NCI-H524 (cell line): ENCODE measurements around the gene NEK3.
"Not testable (repeated sequence)": the region's sequence is repeated elsewhere in the genome, so short reads cannot be mapped to it uniquely, and the experiment has no call there.

ENCODE experiments used
- DNase-seq, 2 experiments: peaks; one replicate each; lab custom pipeline; 2025; lab: John Stamatoyannopoulos, UW

NEK3 gene

GRCh38 chr13:52170828-52171391 is 11.5 kb upstream of the NEK3 start:
- DNase-seq = not testable (repeated sequence)

GRCh38 chr13:52169839-52170238 is 10.4 kb upstream of the NEK3 start:
- no peak for DNase-seq

- no peak for DNase-seq
These were observed 6.0 kb upstream of the NEK3 start for GRCh38 chr13:52165411-52165810.

GRCh38 chr13:52164989-52165388 is 5.6 kb upstream of the NEK3 start:
- no peak for DNase-seq

- not testable (repeated sequence) for DNase-seq
These were observed 4.5 kb upstream of the NEK3 start for GRCh38 chr13:52163878-52164277.

GRCh38 chr13:52162279-52163101 is 3.1 kb upstream of the NEK3 start:
- no peak for DNase-seq

- no peak for DNase-seq
These were observed 1.8 kb upstream of the NEK3 start for GRCh38 chr13:52161181-52161646.

- no peak for DNase-seq
These were observed 1.1 kb upstream of the NEK3 start for GRCh38 chr13:52160506-52160905.

- DNase-seq = no peak
These were observed 656 bp upstream of the NEK3 start for GRCh38 chr13:52160053-52160452.

GRCh38 chr13:52158629-52159158 is 703 bp downstream of the NEK3 start:
- peak in 1 of 2 experiments; percentile 19 for DNase-seq

GRCh38 chr13:52156724-52157261 is 2.6 kb downstream of the NEK3 start:
- no peak for DNase-seq

- no peak for DNase-seq
These were observed 4.2 kb downstream of the NEK3 start for GRCh38 chr13:52155177-52155576.

- DNase-seq = no peak
These were observed 12.2 kb downstream of the NEK3 start for GRCh38 chr13:52147225-52147624.

- DNase-seq = peak in 1 of 2 experiments; percentile 26
These were observed 18.1 kb downstream of the NEK3 start for GRCh38 chr13:52141299-52141698.

GRCh38 chr13:52137489-52137888 is 21.9 kb downstream of the NEK3 start:
- DNase-seq = no peak

- DNase-seq = no peak
These were observed 22.6 kb downstream of the NEK3 start for GRCh38 chr13:52136763-52137162.

GRCh38 chr13:52130641-52131040 is 28.8 kb downstream of the NEK3 start:
- no peak for DNase-seq

GRCh38 chr13:52128714-52129700 is 30.4 kb downstream of the NEK3 start, which contains the start of gene NEK5:
NEK5 (minus strand) TSS chr13:52129073; CDS start chr13:52127482, 1,591 bp downstream.
- peak; percentile 32 to 65 for DNase-seq

GRCh38 chr13:52127783-52128702 is 31.4 kb downstream of the NEK3 start:
- DNase-seq = peak; percentile 65 to 86

GRCh38 chr13:52127378-52127777 is 32.0 kb downstream of the NEK3 start:
- DNase-seq = no peak
